Tibial artery (tissue), 4 donors: ENCODE data around the gene ADGRL3.

ENCODE experiments used
- DNase-seq, 2 donors: peaks; one replicate each; pipeline ENCODE4 v3.0.0-alpha.2; 2019
- H3K27ac ChIP-seq, 2 donors: fragments of 200-600 bp; sonication (generic) in 1 of 2; 1 replicate in 1 of 2; 2 replicates in 1 of 2; pipeline ENCODE4 v1.5.1; 2018 to 2019; ENCODE audit warnings: mild to moderate bottlenecking in 1 of 2
- H3K27me3 ChIP-seq, 2 donors: fragments of 200-600 bp; sonication (generic) in 1 of 2; one replicate each; pipeline versions ENCODE4 v1.5.1 to v1.6.0; 2016 to 2019
- H3K36me3 ChIP-seq, 3 donors: fragments of 200-600 bp; sonication (generic) in 2 of 3; one replicate each; pipeline ENCODE4 v1.5.1; 2016 to 2019; ENCODE audit warnings: mild to moderate bottlenecking in 2 of 3
- H3K4me1 ChIP-seq, 4 donors: fragments of 200-600 bp; sonication (generic) in 2 of 4; 1 replicate in 3 of 4; 2 replicates in 1 of 4; pipeline ENCODE4 v1.5.1; 2016 to 2019
- H3K4me3 ChIP-seq, 2 donors: fragments of 200-600 bp; sonication (generic) in 1 of 2; 1 replicate in 1 of 2; 2 replicates in 1 of 2; pipeline ENCODE4 v1.5.1; 2018 to 2019; ENCODE audit warnings: mild to moderate bottlenecking in 2 of 2
- H3K9me3 ChIP-seq, 3 donors: fragments of 200-600 bp; sonication (generic) in 1 of 3; one replicate each; pipeline ENCODE4 v1.5.1; 2016 to 2019
- intact Hi-C: fragments of 100-400 bp; cut with DNase I; formaldehyde crosslinking; loops from one replicate; pipeline ENCODE4 v1.15.0; 2023; ENCODE audit warnings: low total_unique reads
- TF ChIP-seq, protein P1 (sequence below), 2 experiments: fragments of 200-600 bp in 1 of 2; fragments of 450-650 bp in 1 of 2; IDR thresholded peaks; one replicate each; pipeline ENCODE4 v1.5.1; 2017 to 2019; ENCODE audit warnings: antibody characterized with exemption in 2 of 2, mild to moderate bottlenecking in 1 of 2, moderate library complexity in 1 of 2

The ADGRL3 gene

DNA sequence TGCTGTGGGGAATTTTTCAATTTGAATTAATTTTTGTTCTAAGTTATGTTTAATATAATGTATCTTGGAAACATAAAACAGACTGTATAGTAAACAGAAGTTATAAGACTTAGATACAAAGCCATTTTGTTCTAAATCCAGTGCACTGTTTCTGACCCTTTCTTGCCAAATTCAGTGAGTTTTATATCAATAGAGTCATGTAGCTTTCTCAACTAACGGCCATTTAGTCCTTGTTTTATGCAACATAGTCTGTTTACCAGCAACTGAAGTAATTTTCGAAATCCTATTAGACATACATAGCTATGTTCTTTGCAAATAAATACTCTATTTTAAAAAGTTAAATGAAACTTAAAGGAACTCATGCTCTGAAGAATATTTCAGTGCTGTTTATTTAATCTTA is 242.8 kb downstream of the ADGRL3 start:
- DNase-seq, result no peak
- H3K9me3 ChIP-seq, result no peaks in the 10 kb centered on the region
- H3K36me3 ChIP-seq, result no peaks in the 10 kb centered on the region
- no peak overlapping the region for H3K4me3 ChIP-seq
- no peaks in the 10 kb centered on the region for H3K27me3 ChIP-seq
- H3K27ac ChIP-seq, result no peak overlapping the region
- peaks cover 0 to 25% (median 0%) of the 10 kb centered on the region in 4 donors for H3K4me1 ChIP-seq
- TF ChIP-seq, protein P1, sequence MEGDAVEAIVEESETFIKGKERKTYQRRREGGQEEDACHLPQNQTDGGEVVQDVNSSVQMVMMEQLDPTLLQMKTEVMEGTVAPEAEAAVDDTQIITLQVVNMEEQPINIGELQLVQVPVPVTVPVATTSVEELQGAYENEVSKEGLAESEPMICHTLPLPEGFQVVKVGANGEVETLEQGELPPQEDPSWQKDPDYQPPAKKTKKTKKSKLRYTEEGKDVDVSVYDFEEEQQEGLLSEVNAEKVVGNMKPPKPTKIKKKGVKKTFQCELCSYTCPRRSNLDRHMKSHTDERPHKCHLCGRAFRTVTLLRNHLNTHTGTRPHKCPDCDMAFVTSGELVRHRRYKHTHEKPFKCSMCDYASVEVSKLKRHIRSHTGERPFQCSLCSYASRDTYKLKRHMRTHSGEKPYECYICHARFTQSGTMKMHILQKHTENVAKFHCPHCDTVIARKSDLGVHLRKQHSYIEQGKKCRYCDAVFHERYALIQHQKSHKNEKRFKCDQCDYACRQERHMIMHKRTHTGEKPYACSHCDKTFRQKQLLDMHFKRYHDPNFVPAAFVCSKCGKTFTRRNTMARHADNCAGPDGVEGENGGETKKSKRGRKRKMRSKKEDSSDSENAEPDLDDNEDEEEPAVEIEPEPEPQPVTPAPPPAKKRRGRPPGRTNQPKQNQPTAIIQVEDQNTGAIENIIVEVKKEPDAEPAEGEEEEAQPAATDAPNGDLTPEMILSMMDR (IDR thresholded peaks at IDR 0.05), result no peak
- intact Hi-C loops, result no loop called here

- H3K27me3 ChIP-seq, result no peaks in the 10 kb centered on the region
- H3K4me3 ChIP-seq, result no peak overlapping the region
- intact Hi-C loops, result no loop called here
- no peaks in the 10 kb centered on the region for H3K9me3 ChIP-seq
- TF ChIP-seq, protein P1 (IDR thresholded peaks at IDR 0.05), result no peak
- H3K36me3 ChIP-seq, result no peaks in the 10 kb centered on the region
- no peak for DNase-seq
- no peak overlapping the region for H3K27ac ChIP-seq
- peaks cover 0 to 28% (median 0%) of the 10 kb centered on the region in 4 donors for H3K4me1 ChIP-seq
Measured at GRCh38 chr4:61443813-61444510, 243.8 kb downstream of the ADGRL3 start.

- DNase-seq, result no peak
- Histone ChIP-seq H3K27ac (no peak overlapping the region), H3K27me3 (no peaks in the 10 kb centered on the region), H3K4me1 (peaks cover 0 to 28% (median 0%) of the 10 kb centered on the region in 4 donors), H3K9me3 (no peaks in the 10 kb centered on the region), H3K4me3 (no peak overlapping the region), H3K36me3 (no peaks in the 10 kb centered on the region)
- intact Hi-C loops, result no loop called here
- TF ChIP-seq, protein P1 (IDR thresholded peaks at IDR 0.05), result no peak
Measured at GRCh38 chr4:61445374-61446063, 245.4 kb downstream of the ADGRL3 start.

- Histone ChIP-seq H3K4me1 (peaks cover 0 to 28% (median 0%) of the 10 kb centered on the region in 4 donors), H3K27me3 (no peaks in the 10 kb centered on the region), H3K27ac (no peak overlapping the region), H3K4me3 (no peak overlapping the region), H3K36me3 (no peaks in the 10 kb centered on the region), H3K9me3 (no peaks in the 10 kb centered on the region)
- intact Hi-C loops, result no loop called here
- no peak for DNase-seq
- TF ChIP-seq, protein P1 (IDR thresholded peaks at IDR 0.05), result no peak
Measured at GRCh38 chr4:61446941-61447340, 246.8 kb downstream of the ADGRL3 start.

DNA sequence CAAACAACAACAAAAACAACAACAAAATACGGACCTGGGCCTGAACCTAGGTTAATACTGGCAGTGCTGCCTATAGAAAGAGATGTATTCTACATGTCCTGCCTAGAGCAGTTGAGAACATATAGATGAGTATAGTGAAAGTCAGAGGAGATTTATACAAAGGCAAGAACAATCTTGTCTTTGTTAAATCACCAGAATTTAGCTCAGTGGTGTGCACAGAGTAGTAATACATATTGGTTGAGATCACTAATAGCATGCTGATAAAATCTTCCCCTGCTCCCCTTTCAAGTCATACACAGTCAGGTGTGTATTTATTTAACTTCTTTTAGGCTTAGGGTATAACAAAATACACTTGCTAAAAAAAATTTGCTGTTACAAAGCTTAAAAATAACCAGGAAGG is 247.8 kb downstream of the ADGRL3 start:
- DNase-seq, result no peak

More for the DNA sequence above, 247.8 kb downstream of the ADGRL3 start:
- no peak overlapping the region for H3K27ac ChIP-seq
- no peak overlapping the region for H3K4me3 ChIP-seq
- intact Hi-C loops, result no loop called here
- H3K27me3 ChIP-seq, result no peaks in the 10 kb centered on the region
- H3K9me3 ChIP-seq, result no peaks in the 10 kb centered on the region
- H3K36me3 ChIP-seq, result no peaks in the 10 kb centered on the region
- TF ChIP-seq, protein P1 (IDR thresholded peaks at IDR 0.05), result no peak
- H3K4me1 ChIP-seq, result peaks cover 0 to 28% (median under 1%) of the 10 kb centered on the region in 4 donors
